Measurements from ENCODE around the gene THSD4. TPM values are rescaled to one million over a fixed set of nuclear protein-coding genes. Genes with fewer than 3 reads are reported as not detected.

Gene THSD4
- total and polyA plus RNA-seq, 2 of the 8 experiments (the other 6 are each of a cell fraction or from before 2014, with no cell fraction given), result 2.5 to 6.2 TPM

- no peak for TF ChIP-seq RBBP5 (IDR thresholded peaks at IDR 0.05; ENCODE audit: borderline replicate concordance, low read depth, low read length)
- TF ChIP-seq RAD21 (IDR thresholded peaks at IDR 0.05 in 1 of 2, conservative IDR thresholded peaks at IDR 0.05 in 1 of 2; ENCODE audit: low read depth in 2 of 2, low read length in 2 of 2), result peak; percentile 75 to 82
- TF ChIP-seq KDM5A (IDR thresholded peaks at IDR 0.05; ENCODE audit: low read length), result no peak
Measured at GRCh38 chr15:71802770-71803169, 687.5 kb downstream of the THSD4 start (continued).

All from H1 (cell line).